A204.1 (cell line): ENCODE measurements around the gene CENPN.

ENCODE experiments used
- FAIRE-seq: peaks from 2 replicates; lab custom pipeline; 2012; peaks lifted over from hg19 to GRCh38; lab: Jason Lieb, UNC

The CENPN gene

GRCh38 chr16:81006813-81007695, at the start of gene CENPN, which contains the start of gene CMC2:
Gene CENPN (plus strand): TSS chr16:81007214. CDS start chr16:81011940, 4,726 bp downstream.
Gene CMC2 (minus strand): TSS chr16:81006885. CDS start chr16:80997394, 9,491 bp downstream.
- no peak for FAIRE-seq

- no peak for FAIRE-seq
Observed at GRCh38 chr16:80958284-80958683, 48.7 kb upstream of the CENPN start.

- FAIRE-seq: no peak
Observed at GRCh38 chr16:80962879-80963278, 44.1 kb upstream of the CENPN start.

GRCh38 chr16:80964351-80964750, 42.7 kb upstream of the CENPN start:
- no peak for FAIRE-seq

- FAIRE-seq: no peak
Observed at GRCh38 chr16:80966617-80967016, 40.4 kb upstream of the CENPN start.

GRCh38 chr16:80968386-80969113, 38.5 kb upstream of the CENPN start:
- no peak for FAIRE-seq

- no peak for FAIRE-seq
Observed at GRCh38 chr16:80969114-80969484, 37.9 kb upstream of the CENPN start.

- FAIRE-seq: no peak
Observed at GRCh38 chr16:80971819-80972218, 35.2 kb upstream of the CENPN start.

GRCh38 chr16:80972611-80973010, 34.4 kb upstream of the CENPN start:
- no peak for FAIRE-seq

- FAIRE-seq: no peak
Observed at GRCh38 chr16:80973991-80974390, 33.0 kb upstream of the CENPN start.

GRCh38 chr16:80974649-80975376, 32.2 kb upstream of the CENPN start:
- no peak for FAIRE-seq

- FAIRE-seq: no peak
Observed at GRCh38 chr16:80976946-80977345, 30.1 kb upstream of the CENPN start.

- FAIRE-seq: no peak
Observed at GRCh38 chr16:80981103-80981502, 25.9 kb upstream of the CENPN start.

- FAIRE-seq: no peak
Observed at GRCh38 chr16:80982646-80983045, 24.4 kb upstream of the CENPN start.

GRCh38 chr16:80984124-80984892, 22.7 kb upstream of the CENPN start:
- FAIRE-seq: no peak

GRCh38 chr16:80985611-80986010, 21.4 kb upstream of the CENPN start:
- no peak for FAIRE-seq

- no peak for FAIRE-seq
Observed at GRCh38 chr16:80986557-80986956, 20.5 kb upstream of the CENPN start.

- no peak for FAIRE-seq
Observed at GRCh38 chr16:80988756-80989155, 18.3 kb upstream of the CENPN start.

GRCh38 chr16:80989801-80990200, 17.2 kb upstream of the CENPN start:
- FAIRE-seq: no peak

GRCh38 chr16:80990577-80990976, 16.4 kb upstream of the CENPN start:
- FAIRE-seq: no peak

- no peak for FAIRE-seq
Observed at GRCh38 chr16:80990978-80991377, 16.0 kb upstream of the CENPN start.
